Measurements from ENCODE around the gene MMD.

DNA sequence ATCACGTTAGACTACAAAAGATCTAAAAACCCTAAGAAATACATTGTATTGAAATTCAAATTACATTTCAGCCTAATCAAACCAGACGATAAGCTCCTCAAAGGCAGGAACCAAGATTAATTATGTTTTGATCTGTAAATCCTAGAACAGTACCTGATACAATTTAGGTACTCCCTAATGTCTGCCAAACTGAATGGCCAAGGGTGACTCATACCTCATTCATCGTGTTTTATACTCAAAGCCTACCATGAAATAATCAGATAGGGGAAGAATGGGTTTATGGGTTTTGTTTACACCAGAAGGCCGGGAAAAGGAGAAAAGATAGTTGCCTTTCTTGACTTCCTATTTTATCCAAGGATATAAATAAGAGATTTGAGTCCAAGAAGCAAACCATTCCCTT is 19.3 kb downstream of the MMD start:
- TF ChIP-seq, protein P1, sequence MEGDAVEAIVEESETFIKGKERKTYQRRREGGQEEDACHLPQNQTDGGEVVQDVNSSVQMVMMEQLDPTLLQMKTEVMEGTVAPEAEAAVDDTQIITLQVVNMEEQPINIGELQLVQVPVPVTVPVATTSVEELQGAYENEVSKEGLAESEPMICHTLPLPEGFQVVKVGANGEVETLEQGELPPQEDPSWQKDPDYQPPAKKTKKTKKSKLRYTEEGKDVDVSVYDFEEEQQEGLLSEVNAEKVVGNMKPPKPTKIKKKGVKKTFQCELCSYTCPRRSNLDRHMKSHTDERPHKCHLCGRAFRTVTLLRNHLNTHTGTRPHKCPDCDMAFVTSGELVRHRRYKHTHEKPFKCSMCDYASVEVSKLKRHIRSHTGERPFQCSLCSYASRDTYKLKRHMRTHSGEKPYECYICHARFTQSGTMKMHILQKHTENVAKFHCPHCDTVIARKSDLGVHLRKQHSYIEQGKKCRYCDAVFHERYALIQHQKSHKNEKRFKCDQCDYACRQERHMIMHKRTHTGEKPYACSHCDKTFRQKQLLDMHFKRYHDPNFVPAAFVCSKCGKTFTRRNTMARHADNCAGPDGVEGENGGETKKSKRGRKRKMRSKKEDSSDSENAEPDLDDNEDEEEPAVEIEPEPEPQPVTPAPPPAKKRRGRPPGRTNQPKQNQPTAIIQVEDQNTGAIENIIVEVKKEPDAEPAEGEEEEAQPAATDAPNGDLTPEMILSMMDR (IDR thresholded peaks at IDR 0.05 in 4 of 5, conservative IDR thresholded peaks at IDR 0.05 in 1 of 5): no peak
- no peak for TF ChIP-seq POLR2A (IDR thresholded peaks at IDR 0.05)
